Endometrial microvascular endothelial cells (primary cell): ENCODE results near the gene BRD7. TPM values are rescaled to one million over a fixed set of nuclear protein-coding genes. Genes with fewer than 3 reads are reported as not detected.

Experiments
- in situ Hi-C: cut with HindIII; loops from 2 replicates; pipeline ENCODE4 v1.10.0; 2017; ENCODE audit warnings: low sequenced_read_pairs, low pct_unique_long_range_greater_than_20kb; ENCODE audit errors: inconsistent ontology term
- total RNA-seq: library from RNA; depleted of rRNA; stranded (reverse); fragments of >200 nt; gene quantifications from one replicate; pipeline ENCODE4 v1.2.3, GENCODE V29; 2015; ENCODE audit errors: inconsistent ontology term

The BRD7 gene
- total RNA-seq, 1 donor from 2014 or later, result 34.5 TPM

GRCh38 chr16:50269769-50270509, 98.8 kb downstream of the BRD7 start:
- in situ Hi-C loops, result no loop called here

DNA sequence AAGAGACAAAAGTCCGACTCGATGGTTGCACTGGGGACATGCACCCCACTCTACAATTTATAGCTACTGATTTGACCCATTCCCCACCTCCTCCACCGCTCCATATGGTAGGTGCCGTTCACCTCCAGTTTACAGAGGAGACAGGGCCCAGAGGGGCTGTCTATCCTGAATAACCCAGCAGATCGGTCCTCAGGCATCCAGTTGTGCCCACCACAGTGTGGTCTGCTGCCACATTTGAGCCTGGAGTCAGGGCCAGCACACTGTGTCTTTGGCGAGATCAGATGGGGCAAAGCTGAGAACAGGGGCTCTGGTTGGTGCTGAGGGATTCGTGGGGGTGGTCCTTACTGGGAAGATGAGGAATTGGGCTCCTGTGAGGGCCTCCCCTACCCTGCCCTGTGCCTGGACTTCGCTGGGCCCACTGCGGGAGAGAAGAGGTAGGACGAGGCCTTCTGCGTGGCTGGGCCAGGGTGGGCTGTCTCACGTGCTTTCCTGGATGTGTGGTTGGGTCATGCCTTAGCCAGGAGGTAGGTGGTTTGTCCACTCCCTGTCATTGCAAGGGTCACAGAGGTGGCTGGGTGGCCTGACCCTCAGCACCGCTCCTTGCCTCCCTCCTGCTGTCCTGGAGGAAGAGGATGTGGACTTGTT, 99.6 kb downstream of the BRD7 start:
- in situ Hi-C loops, result no loop called here

DNA sequence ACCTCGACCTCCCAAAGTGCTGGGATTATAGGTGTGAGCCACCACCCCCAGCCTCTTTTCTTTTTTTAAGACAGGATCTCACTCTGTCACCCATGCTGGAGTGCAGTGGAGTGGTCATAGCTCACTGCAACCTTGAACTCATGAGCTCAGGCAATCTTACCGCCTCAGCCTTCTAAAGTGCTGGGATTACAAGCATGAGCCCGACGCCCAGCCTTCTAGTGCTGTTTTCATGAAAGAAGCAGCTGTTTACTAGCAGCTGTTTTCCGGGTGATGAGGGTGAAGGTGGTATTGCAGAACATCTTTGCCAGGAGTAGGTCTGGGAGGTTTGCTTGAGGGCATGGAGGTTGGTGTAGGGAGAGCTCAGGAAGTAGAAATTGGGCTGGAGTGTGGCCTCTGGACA, 100.4 kb downstream of the BRD7 start:
- in situ Hi-C loops, result no loop called here

- in situ Hi-C loops, result no loop called here
Measured at GRCh38 chr16:50267651-50268050, 101.1 kb downstream of the BRD7 start.

- in situ Hi-C loops, result no loop called here
Measured at GRCh38 chr16:50267151-50267631, 101.6 kb downstream of the BRD7 start.

GRCh38 chr16:50266337-50267091, 102.3 kb downstream of the BRD7 start, which contains the start of gene ADCY7:
Gene ADCY7 (plus strand): TSS chr16:50266551. CDS start chr16:50288180, 21,629 bp downstream.
- in situ Hi-C loops, result no loop called here

Other genes with a start within 250 kb of the BRD7 start
- gene TENT4B, start 215.7 kb downstream of the BRD7 start, total RNA-seq, result 10.8 TPM
- 8.0 TPM for gene ADCY7, start 102.4 kb downstream of the BRD7 start, total RNA-seq
- gene NKD1, start 179.4 kb upstream of the BRD7 start, total RNA-seq, result under 0.01 TPM